HepG2 (cell line): Measurements from ENCODE around the gene SLC25A25. TPM values are rescaled to one million over a fixed set of nuclear protein-coding genes. Genes with fewer than 3 reads are reported as not detected.

Source experiments
- AHDC1 ChIP-seq: sonication (generic); formaldehyde crosslinking; IDR thresholded peaks from 2 replicates; pipeline ENCODE4 v1.5.1; 2020; ENCODE audit warnings: mild to moderate bottlenecking, missing genetic modification reagents, borderline replicate concordance
- DNMT3B ChIP-seq: conservative IDR thresholded peaks from 2 replicates; pipeline ENCODE4 v1.6.1; 2016; ENCODE audit warnings: missing biosample characterization, control low read depth
- FOXC1 ChIP-seq: sonication (generic); formaldehyde crosslinking; IDR thresholded peaks from 2 replicates; pipeline ENCODE4 v1.8.0; 2022; ENCODE audit warnings: mild to moderate bottlenecking, missing genetic modification reagents, borderline replicate concordance
- GLMP ChIP-seq: sonication (generic); formaldehyde crosslinking; IDR thresholded peaks from 2 replicates; pipeline ENCODE4 v1.9.0; 2021; ENCODE audit warnings: missing genetic modification reagents, mild to moderate bottlenecking, borderline replicate concordance
- HES4 ChIP-seq: sonication (generic); formaldehyde crosslinking; IDR thresholded peaks from 2 replicates; pipeline ENCODE4 v1.9.0; 2021; ENCODE audit warnings: mild to moderate bottlenecking, missing genetic modification reagents, borderline replicate concordance
- MTERF4 ChIP-seq: sonication (generic); formaldehyde crosslinking; IDR thresholded peaks from 2 replicates; pipeline ENCODE4 v1.8.0; 2023; ENCODE audit warnings: mild to moderate bottlenecking, missing genetic modification reagents
- NKX3-1 ChIP-seq: sonication (generic); formaldehyde crosslinking; IDR thresholded peaks from 2 replicates; pipeline ENCODE4 v1.5.0; 2020; ENCODE audit warnings: missing genetic modification reagents
- NR0B2 ChIP-seq: sonication (generic); formaldehyde crosslinking; IDR thresholded peaks from 2 replicates; pipeline ENCODE4 v1.4.0; 2020; ENCODE audit warnings: mild to moderate bottlenecking, missing genetic modification reagents
- PHF20 ChIP-seq: sonication (generic); formaldehyde crosslinking; IDR thresholded peaks from 2 replicates; pipeline ENCODE4 v1.5.0; 2020; ENCODE audit warnings: mild to moderate bottlenecking, missing genetic modification reagents
- RARA ChIP-seq: IDR thresholded peaks from 2 replicates; pipeline ENCODE4 v1.6.1; 2016; ENCODE audit warnings: missing genetic modification reagents, missing compliant biosample characterization
- SATB2 ChIP-seq: sonication (generic); formaldehyde crosslinking; IDR thresholded peaks from 2 replicates; pipeline ENCODE4 v1.5.0; 2020; ENCODE audit warnings: missing genetic modification reagents
- SSRP1 ChIP-seq: IDR thresholded peaks from 2 replicates; pipeline ENCODE4 v1.6.1; 2016; ENCODE audit warnings: control low read depth
- TCF7L2 ChIP-seq: IDR thresholded peaks from 2 replicates; pipeline ENCODE4 v1.6.1; 2011; ENCODE audit warnings: mild to moderate bottlenecking, low read depth, low read length, moderate library complexity
- TEF ChIP-seq: sonication (generic); formaldehyde crosslinking; IDR thresholded peaks from 2 replicates; pipeline ENCODE4 v1.5.0; 2020; ENCODE audit warnings: missing genetic modification reagents
- XRCC5 ChIP-seq: fragments of 200-400 bp; formaldehyde crosslinking; optimal IDR thresholded peaks from 2 replicates; pipeline ENCODE3; 2017; ENCODE audit warnings: mild to moderate bottlenecking, low read length
- YY1 ChIP-seq: IDR thresholded peaks from 2 replicates; pipeline ENCODE4 v1.6.1; 2011; ENCODE audit warnings: low read length, low read depth, moderate library complexity, mild to moderate bottlenecking; ENCODE audit not compliant: insufficient read depth, insufficient replicate concordance
- ZBTB3 ChIP-seq: sonication (generic); formaldehyde crosslinking; IDR thresholded peaks from 2 replicates; pipeline ENCODE4 v1.4.0; 2020; ENCODE audit warnings: low read depth, mild to moderate bottlenecking, moderate library complexity, missing genetic modification reagents, borderline replicate concordance
- ZNF101 ChIP-seq: sonication (generic); formaldehyde crosslinking; IDR thresholded peaks from 2 replicates; pipeline ENCODE4 v1.4.0; 2020; ENCODE audit warnings: mild to moderate bottlenecking, low read depth, missing genetic modification reagents, borderline replicate concordance
- ZNF12 ChIP-seq: sonication (generic); formaldehyde crosslinking; IDR thresholded peaks from 2 replicates; pipeline ENCODE4 v1.5.0; 2020; ENCODE audit warnings: missing genetic modification reagents
- ZNF143 ChIP-seq: sonication (generic); formaldehyde crosslinking; IDR thresholded peaks from 2 replicates; pipeline ENCODE4 v1.4.0; 2020; ENCODE audit warnings: missing genetic modification reagents
- ZNF256 ChIP-seq: sonication (generic); formaldehyde crosslinking; conservative IDR thresholded peaks from 2 replicates; pipeline ENCODE4 v1.4.0; 2020; ENCODE audit warnings: missing genetic modification reagents
- ZNF501 ChIP-seq: sonication (generic); formaldehyde crosslinking; IDR thresholded peaks from 2 replicates; pipeline ENCODE4 v1.5.1; 2020; ENCODE audit warnings: mild to moderate bottlenecking, moderate library complexity, missing genetic modification reagents
- polyA plus RNA-seq, 8 experiments: library from polyadenylated mRNA; depleted of rRNA in 3 of 8; stranded (reverse) in 7 of 8; unstranded in 1 of 8; fragments of >200 nt; fragmentation: Illumina TruSeq in 4 of 8; extraction: Trizol in 4 of 8; gene quantifications; 2 replicates each; pipeline versions ENCODE4 v1.2.1 to v1.2.3, GENCODE V29; 2011 to 2016; ENCODE audit warnings: low read depth in 4 of 8, missing spikeins in 1 of 8, mixed read lengths in 1 of 8; ENCODE audit not compliant: insufficient read depth in 1 of 8
- total RNA-seq, 5 experiments: library from RNA; depleted of rRNA; stranded (reverse); fragments of >200 nt; fragmentation: Illumina TruSeq; extraction: Trizol; gene quantifications; 2 replicates each; pipeline ENCODE4 v1.2.3, GENCODE V29; 2016; ENCODE audit warnings: low read depth in 1 of 5

The SLC25A25 gene
- total and polyA plus RNA-seq, 2 of the 13 experiments (the other 11 are each of a cell fraction or from before 2014, with no cell fraction given) = 10.5 to 24.8 TPM

GRCh38 chr9:128067645-128068385 lies at the start of gene SLC25A25 (continued):
- TF ChIP-seq YY1 (peak; percentile 26), RARA (CRISPR knock-in tag) (no peak), PHF20 (CRISPR knock-in tag) (no peak), ZNF501 (CRISPR knock-in tag) (no peak; the same call in 1 of the 2 replicates), TCF7L2 (no peak), NR0B2 (CRISPR knock-in tag) (peak; percentile 18; the same call in 1 of the 2 replicates), XRCC5 (no peak), ZNF12 (CRISPR knock-in tag) (no peak), SATB2 (CRISPR knock-in tag) (no peak), DNMT3B (CRISPR knock-in tag) (no peak), GLMP (CRISPR knock-in tag) (no peak), ZNF256 (no peak), ZNF101 (CRISPR knock-in tag) (no peak), AHDC1 (CRISPR knock-in tag) (no peak), SSRP1 (CRISPR knock-in tag) (peak; percentile 99), ZBTB3 (CRISPR knock-in tag) (no peak), ZNF143 (CRISPR knock-in tag) (no peak), HES4 (CRISPR knock-in tag) (no peak; the same call in 1 of the 2 replicates), MTERF4 (CRISPR knock-in tag) (no peak), TEF (CRISPR knock-in tag) (no peak), FOXC1 (CRISPR knock-in tag) (no peak), NKX3-1 (CRISPR knock-in tag) (no peak)
